ENCODE results near the gene TMEM14B.
"Not testable (repeated sequence)": the region's sequence is repeated elsewhere in the genome, so short reads cannot be mapped to it uniquely, and the experiment has no call there.

TMEM14B gene

GRCh38 chr6:10747251-10747972 is at the start of gene TMEM14B:
TMEM14B (plus strand) TSS chr6:10747805; CDS start chr6:10749246, 1,441 bp downstream.
- peak; percentile 100 for DNase-seq

DNA sequence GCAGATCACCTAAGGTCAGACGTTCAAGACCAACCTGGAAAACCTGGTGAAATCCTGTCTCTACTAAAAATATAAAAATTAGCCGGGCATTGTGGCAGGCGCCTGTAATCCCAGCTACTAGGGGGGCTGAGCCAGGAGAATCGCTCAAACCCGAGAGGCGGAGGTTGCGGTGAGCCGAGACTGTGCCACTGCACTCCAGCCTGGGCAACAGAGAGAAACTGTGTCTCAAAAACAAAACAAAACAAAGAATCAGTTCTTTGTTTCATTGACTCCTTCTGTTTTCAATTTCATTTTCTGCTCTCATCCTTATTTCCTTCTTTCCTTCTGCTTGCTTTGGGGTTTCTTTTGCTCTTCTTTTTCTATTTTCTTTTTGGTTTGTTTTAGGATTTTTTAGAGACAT is 33.6 kb upstream of the TMEM14B start:
- no peak for DNase-seq

DNA sequence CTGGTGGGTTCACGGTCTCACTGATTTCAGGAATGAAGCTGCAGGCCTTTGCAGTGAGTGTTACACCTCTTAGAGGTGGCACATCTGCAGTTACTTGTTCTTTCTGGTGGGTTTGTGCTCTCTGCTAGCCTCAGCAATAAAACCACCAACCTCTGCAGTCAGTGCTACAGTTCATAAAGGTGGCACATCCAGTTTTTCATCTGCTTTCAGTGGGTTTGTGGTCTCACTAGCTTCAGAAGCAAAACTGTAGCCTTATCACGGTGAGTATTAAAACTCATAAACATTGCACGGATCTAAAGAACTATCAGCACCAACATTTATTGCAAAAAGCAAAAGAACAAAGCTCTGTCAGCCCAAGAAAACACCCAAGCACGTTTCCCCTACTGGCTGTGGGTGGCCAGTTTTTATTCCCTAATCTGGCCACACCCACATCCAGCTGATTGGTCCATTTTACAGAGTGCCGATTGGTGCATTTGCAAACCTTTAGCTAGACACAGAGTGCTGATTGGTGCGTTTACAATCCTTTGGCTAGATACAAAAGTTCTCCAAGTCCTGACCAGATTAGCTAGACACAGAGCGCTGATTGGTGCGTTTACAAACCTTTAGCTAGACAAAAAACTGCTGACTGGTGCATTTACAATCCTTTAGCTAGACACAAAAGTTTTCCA is 28.2 kb upstream of the TMEM14B start:
- DNase-seq = peak; percentile 12

GRCh38 chr6:10719964-10720264 is 27.7 kb upstream of the TMEM14B start:
- DNase-seq = no peak

DNA sequence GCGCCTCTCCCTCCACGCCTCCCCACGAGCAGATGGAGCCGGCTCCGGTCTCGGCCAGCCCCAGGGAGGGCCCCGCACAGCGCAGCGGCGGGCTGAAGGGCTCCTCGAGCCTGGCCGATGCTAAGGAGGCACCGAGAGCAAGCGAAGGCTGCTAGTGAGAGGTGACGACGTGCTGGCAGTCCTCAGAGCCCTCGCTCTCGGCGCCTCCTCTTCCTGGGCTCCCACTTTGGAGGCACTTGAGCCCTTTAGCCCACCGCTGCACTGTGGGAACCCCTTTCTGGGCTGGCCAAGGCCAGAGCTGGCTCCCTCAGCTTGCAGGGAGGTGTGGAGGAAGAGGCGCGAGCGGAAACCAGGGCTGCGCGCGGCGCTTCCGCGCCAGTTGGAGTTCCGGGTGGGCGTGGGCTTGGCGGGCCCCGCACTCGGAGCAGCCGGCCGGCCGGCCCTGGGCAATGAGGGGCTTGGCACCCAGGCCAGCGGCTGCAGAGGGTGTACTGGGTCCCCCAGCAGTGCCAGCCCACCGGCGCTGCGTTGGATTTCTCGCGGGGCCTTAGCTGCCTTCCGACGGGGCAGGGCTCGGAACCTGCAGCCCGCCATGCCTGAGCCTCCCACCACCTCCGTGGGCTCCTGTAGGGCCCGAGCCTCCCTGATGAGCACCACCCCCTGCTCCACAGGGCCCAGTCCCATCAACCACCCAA is 27.2 kb upstream of the TMEM14B start:
- DNase-seq = peak; percentile 65

DNA sequence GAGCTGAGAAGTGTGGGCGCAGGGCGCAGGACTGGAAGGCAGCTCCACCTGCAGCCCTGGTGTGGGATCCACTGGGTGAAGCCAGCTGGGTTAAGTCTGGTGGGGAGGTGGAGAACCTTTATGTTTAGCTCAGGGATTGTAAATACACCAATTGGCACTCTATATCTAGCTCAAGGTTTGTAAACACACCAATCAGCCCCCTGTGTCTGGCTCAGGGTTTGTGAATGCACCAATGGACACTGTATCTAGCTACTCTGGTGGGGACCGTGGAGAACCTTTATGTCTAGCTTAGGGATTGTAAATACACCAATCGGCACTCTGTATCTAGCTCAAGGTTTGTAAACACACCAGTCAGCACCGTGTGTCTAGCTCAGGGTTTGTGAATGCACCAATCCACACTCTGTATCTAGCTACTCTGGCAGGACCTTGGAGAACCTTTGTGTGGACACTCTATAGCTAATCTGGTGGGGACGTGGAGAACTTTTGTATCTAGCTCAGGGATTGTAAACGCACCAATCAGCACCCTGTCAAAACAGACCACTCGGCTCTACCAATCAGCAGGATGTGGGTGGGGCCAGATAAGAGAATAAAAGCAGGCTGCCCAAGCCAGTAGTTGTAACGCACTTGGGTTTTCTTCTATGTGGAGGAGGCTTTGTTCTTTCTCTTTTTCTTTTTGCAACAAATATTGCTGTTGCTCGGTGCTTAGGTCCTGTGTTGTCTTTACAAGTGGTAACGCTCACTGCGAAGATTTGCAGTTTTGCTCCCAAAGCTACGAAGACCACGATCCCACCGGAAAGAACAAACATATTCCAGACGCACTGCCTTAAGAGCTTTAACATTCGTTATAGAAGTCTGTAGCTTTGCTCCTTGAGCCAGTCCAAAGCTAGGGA is 26.4 kb upstream of the TMEM14B start:
- not testable (repeated sequence) for DNase-seq

- no peak for DNase-seq
Measured at GRCh38 chr6:10721850-10722569, 25.6 kb upstream of the TMEM14B start.

DNA sequence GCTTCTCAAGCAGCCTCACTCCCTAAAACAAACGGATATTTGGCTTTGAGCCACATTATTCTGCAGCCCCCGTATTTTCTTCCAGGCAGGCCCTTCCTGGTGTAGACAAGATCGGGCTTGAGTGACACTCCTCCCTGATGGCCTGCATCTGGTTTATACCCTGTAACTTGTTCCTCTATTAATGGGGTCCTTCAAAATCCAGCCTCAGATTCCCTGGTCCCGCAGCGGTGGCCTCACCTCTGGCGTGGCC is 25.1 kb upstream of the TMEM14B start:
- no peak for DNase-seq

DNA sequence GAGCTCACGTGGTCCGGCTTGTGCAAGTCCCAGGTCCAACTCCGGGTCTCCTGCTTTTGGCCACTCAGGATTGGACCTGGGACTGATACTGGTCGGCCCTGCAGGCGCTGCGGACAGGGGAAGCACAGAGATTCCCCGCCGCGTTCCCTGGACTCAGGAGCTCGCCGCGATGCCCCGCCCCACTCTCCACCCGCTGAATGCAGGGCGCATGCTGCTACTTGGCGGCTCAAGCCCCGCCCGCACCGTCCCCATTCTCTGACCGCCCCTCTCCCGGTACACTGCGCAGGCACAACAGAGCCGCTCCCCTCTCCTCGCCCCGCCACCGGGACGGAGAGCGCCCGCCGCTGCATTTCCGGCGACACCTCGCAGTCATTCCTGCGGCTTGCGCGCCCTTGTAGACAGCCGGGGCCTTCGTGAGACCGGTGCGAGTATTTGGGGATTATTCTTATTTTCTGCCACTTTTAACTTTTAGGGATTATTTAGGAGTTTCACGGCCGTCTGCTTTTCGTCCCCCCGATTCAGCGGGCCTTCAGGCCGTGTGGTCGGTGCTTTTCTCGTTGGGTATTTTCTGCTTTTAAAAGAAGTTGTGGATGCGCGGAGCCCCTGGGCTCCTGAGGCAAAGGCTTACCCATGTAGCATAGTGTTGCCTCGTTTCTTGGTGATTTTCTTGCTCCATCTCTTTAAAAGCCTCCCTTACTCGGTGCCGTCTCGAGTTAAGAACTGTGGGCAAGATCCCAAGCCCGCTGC is 24.6 kb upstream of the TMEM14B start, which contains the start of gene TMEM14C:
TSS of gene TMEM14C (plus strand) at position 251 of the 747 bp plus-strand sequence. CDS start 1,544 bp downstream, outside the sequence.
- peak; percentile 93 for DNase-seq

DNA sequence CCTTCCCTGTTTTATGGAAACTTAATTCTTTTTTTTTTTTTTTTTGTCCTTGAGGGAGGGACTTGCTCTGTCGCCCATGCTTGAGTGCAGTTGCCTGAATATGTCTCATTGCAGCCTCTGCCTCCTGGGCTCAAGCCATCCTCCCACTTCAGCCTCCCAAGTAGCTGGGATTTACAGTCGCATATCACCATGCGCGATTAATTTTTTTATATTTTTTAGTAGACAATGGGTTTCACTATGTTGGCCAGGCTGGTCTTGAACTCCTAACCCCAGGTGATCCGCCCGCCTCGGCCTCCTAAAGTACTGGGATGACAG is 24.1 kb upstream of the TMEM14B start:
- DNase-seq = no peak

DNA sequence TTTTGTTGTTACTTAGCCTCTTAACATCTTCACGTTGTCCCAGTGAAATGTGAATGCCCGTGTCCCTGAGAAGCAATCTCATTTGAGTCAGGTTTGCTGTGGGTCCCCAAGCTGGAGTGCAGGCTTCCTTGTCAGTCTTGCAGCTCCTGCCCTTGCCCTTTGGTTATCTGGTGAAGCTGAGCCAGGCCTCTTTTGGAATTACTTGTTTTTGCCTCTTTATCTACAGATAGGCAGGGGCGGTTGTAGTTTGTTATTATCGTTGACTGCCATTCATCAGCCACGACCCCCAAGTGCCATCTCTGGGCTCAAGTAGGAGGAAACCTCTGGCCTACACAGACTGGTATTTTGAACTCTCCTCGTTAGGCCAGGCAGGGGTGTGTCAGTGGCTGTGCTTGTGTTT is 22.6 kb upstream of the TMEM14B start:
- DNase-seq = no peak

- no peak for DNase-seq
Measured at GRCh38 chr6:10725716-10726115, 21.9 kb upstream of the TMEM14B start.

GRCh38 chr6:10730254-10730653 is 17.4 kb upstream of the TMEM14B start:
- no peak for DNase-seq

- DNase-seq = no peak
Measured at GRCh38 chr6:10733151-10733715, 14.4 kb upstream of the TMEM14B start.

- no peak for DNase-seq
Measured at GRCh38 chr6:10733863-10734262, 13.7 kb upstream of the TMEM14B start.

DNA sequence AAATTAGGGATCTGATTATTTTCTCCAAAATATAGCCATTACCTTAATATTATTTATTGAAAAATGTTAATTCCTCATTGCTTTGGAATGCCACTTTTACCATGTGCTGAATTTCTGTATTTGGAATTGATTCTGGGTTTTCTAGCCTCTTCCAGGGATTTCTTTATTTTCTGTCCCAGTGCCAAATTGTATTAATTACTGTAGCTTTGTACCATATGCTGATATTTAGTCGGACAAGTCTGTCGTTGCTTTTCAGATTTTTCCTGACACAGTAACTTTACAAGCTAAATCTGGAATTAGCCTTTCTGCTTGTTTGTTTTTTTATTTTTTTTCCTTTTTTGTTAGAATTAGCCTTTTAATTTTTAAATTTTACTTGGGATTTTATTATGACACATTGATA is 10.9 kb upstream of the TMEM14B start:
- DNase-seq = no peak

GRCh38 chr6:10740061-10740460 is 7.5 kb upstream of the TMEM14B start:
- no peak for DNase-seq

DNA sequence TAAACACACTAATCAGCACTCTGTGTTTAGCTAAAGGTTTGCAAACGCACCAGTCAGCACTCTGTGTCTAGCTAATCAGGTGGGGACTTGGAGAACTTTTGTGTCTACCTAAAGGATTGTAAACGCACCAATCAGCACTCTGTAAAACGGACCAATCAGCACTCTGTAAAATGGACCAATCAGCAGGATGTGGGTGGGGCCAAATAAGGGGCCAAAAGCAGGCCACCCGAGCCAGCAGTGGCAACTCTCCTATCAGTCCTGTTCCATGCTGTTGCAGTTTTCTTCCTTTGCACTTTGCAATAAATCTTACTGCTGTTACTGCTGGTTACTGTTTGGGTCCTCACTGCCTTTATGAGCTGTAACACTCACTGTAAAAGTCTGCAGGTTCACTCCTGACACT is 6.0 kb upstream of the TMEM14B start:
- DNase-seq = not testable (repeated sequence)

DNA sequence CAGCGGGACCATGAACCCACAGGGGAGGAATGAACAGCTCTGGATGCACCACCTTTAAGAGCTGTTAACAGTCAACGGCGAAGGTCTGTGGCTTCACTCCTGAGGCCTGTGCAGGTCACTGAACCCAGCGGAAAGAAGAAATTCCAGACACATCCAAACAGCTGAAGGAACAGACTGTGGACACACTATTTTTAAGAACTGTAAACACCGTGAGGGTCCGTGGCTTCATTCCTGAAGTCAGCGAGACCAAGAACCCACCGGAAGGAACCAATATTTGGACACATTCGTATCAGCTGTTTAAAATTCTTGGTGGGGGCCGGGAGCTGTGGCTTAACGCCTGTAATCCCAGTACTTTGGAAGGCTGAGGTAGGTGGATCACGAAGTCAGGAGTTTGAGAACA is 5.4 kb upstream of the TMEM14B start:
- DNase-seq = no peak

DNA sequence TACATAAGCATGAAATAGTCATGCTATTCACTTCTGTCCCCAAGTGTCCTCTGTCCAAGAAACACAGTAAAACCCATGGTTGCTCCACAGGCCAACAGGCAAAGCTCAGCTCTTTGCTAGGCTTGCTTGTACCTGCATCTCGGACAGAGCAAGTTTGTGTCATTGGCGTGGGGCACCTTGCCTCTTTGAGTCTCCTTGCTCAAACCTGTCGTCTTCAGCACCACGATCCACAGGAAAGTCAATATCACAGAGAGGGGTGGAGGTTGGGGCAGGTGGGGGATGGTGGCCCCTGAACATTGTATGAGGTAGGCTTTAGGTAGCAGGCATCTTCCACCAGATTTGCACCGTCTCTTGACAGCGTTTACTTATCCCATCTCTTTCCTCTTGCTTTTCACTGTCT is 4.1 kb upstream of the TMEM14B start:
- no peak for DNase-seq

- DNase-seq = no peak
Measured at GRCh38 chr6:10745116-10745515, 2.5 kb upstream of the TMEM14B start.

DNA sequence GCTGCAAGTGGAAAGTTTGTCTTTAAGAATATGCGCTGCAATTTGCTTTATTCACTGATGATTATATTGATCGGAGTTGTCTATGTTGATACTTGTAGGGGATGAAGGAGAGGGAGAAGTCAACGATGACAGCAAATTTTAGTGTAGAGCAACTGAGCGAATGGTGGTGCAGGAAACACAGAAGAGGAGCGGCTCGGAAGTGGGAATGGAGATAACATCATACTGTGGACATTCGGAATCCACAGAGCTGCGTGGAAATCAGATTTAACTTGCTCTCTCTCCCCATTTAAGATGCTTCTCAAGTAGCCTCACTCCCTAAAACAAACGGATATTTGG is 722 bp upstream of the TMEM14B start:
- no peak for DNase-seq

Data from CD4-positive, alpha-beta T cell treated with Interleukin-6 for 4 hours (primary cell).